ENCODE measurements around the gene TACC2.
"Not testable (repeated sequence)": the region's sequence is repeated elsewhere in the genome, so short reads cannot be mapped to it uniquely, and the experiment has no call there.

Gene TACC2, protein sequence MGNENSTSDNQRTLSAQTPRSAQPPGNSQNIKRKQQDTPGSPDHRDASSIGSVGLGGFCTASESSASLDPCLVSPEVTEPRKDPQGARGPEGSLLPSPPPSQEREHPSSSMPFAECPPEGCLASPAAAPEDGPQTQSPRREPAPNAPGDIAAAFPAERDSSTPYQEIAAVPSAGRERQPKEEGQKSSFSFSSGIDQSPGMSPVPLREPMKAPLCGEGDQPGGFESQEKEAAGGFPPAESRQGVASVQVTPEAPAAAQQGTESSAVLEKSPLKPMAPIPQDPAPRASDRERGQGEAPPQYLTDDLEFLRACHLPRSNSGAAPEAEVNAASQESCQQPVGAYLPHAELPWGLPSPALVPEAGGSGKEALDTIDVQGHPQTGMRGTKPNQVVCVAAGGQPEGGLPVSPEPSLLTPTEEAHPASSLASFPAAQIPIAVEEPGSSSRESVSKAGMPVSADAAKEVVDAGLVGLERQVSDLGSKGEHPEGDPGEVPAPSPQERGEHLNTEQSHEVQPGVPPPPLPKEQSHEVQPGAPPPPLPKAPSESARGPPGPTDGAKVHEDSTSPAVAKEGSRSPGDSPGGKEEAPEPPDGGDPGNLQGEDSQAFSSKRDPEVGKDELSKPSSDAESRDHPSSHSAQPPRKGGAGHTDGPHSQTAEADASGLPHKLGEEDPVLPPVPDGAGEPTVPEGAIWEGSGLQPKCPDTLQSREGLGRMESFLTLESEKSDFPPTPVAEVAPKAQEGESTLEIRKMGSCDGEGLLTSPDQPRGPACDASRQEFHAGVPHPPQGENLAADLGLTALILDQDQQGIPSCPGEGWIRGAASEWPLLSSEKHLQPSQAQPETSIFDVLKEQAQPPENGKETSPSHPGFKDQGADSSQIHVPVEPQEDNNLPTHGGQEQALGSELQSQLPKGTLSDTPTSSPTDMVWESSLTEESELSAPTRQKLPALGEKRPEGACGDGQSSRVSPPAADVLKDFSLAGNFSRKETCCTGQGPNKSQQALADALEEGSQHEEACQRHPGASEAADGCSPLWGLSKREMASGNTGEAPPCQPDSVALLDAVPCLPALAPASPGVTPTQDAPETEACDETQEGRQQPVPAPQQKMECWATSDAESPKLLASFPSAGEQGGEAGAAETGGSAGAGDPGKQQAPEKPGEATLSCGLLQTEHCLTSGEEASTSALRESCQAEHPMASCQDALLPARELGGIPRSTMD (N-terminal part only)

DNA sequence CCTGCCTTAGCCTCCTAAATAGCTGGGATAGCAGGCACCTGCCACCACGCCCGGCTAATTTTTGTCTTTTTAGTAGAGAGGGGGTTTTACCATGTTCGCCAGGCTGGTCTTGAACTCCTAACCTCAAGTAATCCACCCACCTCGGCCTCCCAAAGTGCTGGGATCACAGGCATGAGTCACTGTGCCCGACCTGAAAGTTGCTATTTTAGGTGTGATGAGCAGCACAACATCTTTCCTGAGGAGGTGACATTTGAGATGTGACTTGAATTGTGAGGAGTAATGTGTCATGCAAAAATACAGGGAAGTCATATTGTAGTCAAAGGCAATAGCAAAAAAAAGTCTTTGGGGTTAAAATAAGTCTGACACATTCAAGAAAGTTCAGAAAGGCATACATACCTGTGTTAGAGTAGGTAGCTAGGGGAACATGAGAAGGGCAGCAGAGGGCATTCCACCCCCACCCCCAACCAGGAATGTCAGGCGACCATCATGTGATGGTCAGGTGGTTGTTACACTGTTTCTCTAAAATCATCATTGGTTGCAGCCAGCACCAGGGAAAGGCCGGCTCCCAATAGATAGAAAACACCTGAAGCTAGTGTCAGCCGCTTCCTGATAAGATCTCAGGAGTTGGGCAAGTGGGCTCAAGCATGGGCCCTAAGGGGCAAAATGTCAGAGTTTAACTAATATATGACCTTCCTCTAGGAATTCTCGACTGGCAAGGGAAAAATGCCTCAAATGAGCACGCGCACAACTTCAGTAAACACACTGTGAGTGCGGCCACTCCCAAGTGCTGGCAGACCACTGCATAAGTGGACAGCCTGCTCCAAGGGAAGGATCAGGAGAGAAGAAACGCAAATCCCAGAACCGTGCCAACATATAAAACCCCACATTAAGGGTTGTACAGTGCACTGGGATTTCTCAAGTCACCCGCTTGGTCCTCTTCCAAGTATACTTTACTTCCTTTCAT, at the start of gene TACC2:
Gene TACC2 (plus strand): TSS at position 803 of the 964 bp plus-strand sequence. CDS start 32,819 bp downstream, outside the sequence.
- DNase-seq: no peak

DNA sequence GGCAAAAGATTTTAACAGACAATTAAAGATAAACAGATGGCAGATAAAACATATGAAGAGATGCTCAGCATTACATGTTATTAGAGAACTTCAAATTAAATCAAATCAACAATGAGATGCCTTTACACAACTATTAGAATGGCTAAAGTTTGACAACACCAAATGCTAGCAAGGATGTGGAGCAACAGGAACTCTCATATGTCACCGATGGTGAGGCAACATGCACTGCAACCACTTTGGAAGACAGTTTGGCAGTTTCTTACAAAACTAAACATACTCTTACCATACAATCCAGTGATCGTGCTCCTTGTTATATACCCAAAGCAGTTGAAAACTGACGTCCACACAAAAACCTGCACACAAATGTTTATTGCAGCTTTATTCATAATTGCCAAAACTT, 47.4 kb upstream of the TACC2 start:
- no peak for DNase-seq

DNA sequence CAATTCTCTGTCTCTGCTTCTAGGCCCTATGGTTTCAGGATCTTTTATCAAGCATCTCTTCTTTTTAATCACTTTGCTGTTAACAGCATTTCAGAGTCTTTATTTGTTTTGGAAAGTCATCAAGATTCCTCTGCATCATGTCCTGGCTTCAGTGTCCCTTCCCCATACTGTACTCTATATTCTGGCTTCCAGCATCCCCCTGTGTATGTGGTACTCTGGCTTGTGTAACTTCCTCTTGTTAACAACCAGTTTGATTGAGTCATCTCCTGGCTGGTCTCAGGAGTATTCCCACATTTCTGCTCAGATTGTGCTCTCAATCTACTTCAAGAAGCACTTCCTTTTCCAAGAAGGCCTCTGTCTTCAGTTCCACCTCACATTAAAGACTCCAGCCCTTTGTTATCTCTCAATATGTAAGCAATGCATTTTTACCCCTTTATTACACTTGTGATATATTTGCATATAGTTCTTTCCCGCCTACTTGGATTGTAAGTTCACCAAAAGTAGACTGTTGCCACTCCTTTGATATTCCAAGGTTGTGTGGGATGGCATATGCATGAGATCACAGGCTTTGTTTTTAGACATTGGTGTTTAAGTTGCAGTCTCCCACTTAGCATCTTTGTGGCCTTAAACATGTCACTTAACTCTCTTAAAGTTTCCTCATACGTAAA, 46.1 kb upstream of the TACC2 start:
- DNase-seq: no peak

DNA sequence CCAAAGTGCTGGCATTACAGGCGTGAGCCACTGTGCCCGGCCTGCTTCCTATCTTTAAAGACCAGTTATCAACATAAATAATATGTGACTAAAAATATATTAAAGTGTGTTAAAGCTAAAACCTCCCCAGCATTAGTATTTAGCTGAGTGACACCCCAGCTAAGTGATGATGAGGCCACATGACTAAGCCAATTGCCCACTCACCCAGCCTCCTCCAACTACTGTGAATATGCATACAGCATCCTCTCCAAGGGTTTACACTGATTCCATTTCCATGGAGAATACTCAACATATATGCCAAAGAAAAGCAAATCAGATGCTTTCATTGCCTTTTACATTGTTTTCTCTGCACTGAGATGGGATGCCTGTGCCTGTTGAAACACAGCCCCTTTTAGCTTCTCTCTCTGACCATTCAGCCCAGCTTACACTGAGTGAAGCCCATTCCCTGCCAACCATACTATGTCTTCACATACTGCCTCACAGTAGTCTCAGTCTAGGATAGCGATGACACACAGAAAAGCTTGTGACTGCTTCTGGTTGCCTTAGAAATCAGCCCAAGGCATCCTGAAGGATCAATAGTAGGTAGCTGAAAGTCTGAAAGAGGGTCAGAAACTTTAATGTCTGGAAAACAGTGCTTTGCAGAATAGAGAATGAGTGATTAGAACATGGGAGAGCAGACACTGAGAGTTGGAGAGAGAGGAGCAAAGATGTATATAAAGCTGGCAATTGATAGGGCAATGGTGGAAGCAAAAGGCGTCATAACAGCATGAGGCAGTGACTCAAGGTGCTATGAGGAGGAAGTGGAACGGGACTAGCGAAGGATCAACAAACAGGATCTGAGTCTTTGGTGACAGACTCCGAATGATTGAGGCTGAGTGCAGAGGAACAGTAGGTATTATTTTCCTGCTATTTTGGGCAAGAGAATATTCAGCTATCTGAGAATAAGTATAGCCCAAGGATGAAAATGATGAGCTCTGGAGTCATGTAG, 41.3 kb upstream of the TACC2 start:
- no peak for DNase-seq

DNA sequence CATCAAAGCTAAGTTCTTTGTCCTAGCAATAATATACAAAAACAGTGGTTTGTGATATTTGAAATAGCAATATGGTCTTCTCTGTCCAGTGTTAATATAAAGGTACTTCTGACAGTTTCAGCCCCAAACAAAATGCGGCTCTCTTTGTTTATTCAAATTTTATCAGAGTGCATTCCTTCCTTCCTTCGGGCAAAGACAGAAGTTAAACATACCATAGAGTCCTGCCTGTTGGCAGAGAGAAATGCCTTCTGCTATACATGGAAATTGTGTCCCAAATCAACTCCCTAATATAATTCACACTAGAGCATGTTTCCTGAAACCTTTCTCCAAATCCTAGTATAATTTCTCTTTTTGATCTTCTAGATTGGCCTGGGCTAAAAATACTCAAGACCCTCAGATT, 39.9 kb upstream of the TACC2 start:
- no peak for DNase-seq

DNA sequence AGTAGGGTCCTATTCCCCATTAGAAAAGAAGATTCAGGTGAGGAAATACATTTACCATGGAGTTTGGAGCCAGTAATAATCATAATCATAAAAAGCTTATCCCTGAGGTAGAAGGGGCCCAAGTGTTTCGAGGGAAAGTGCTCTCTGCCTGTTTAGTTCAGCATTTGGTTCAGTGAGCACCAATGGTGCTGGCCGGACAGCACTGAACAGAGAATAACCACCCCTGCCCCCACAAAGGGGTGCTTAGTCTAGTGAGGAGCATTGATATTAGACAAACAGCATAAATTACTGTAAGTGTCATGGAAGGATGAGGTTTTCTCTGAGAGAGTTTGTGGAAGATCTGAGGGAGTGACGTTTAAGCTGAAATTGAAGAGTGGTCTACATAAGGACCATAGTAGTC, 39.5 kb upstream of the TACC2 start:
- no peak for DNase-seq

DNA sequence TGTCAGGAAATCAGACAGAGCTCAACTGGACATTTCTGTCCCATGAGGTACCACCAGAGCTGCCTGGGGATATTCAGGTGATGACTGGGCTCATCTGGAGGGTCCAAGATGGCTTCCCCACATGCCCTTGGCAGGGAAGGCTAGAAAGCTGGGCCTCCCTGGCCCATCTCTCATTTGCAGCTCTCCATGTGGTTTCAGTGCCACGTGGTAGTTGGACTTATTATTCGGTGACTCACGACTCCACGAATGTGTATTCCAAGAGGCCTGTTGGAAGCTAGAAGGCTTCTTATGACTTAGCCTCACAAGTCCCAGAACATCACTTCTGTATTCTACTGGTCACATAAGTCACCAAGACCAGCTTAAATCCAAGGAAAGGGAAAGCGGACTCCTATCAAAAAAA, 36.7 kb upstream of the TACC2 start:
- no peak for DNase-seq

DNA sequence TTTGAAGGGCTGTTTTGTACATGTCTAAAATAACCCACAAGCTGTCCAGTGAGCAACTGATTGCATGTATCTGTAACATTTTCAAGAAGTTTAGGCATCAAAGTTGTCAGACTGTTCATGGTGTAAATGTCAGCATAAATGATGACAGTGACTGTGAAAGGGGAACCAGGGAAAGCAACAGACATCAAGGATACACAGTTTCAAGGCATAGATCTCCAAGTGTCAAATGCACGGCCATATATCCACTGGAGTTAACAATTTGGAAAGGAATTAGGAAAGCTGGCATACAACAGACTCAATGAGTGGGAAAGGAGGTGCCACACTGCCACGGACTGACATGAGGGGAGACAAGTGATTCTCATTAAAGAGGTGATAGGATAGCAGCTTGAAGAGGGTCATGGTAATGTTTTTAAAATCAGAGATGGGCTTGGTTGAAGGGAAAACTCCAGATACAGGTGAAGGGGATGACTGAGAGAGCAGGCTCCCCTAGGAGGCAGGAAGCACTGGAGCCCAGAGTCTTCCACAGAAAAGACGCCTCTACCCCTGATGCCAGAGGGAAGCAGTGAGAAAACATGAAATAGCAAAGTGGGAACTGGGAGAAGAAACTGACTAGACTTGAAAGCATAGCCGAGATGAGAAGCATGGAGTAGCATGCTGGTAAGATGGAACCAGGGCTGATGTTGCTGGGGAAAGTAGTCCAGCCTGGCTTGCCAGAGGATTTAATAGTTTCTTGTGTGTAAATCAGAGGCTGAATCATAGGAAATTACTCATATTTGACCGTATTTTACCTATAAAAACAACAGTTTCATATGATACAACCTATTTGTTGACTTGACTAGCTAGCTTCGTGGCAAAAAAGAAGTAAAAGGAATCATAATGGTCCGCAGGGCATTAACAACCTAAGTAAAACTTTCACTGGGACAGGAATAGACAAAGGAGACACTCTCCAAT, 32.6 kb upstream of the TACC2 start:
- DNase-seq: no peak

DNA sequence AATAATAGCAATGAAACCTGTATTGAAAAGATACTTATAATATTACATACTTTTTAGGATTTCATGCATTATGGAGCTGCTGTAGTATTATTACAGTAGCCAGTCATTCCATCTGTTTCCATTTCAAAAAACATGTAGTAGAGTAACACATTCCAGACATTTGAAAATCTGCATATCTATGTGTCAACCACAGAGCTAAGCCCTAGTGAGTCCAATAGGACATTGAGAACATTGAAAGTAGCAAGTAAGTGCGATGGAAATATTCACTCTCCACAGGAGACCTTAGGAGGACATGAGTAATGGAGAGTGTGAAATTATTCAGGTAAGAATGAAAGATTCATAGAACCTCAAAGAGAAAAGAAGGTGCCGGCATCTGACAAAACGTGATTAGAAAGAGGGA, 29.3 kb upstream of the TACC2 start:
- no peak for DNase-seq

DNA sequence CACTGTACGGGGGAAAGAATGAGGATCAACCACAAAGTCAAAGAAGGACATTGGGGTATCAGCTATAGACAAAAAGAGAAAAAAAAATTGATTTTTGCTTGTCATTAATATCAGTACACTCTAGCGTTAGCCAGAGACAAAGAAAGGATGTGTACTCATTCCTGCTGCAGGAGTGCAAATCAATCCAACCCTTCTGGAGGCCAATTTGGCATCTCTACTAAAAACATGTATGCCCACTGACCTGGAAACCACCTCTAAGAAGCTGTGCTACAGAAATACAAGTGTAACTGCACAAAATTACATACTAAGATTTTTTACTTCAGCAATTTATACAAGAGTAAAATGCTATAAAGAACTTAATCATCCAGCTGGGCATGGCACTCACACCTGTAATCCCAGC, 27.5 kb upstream of the TACC2 start:
- no peak for DNase-seq

DNA sequence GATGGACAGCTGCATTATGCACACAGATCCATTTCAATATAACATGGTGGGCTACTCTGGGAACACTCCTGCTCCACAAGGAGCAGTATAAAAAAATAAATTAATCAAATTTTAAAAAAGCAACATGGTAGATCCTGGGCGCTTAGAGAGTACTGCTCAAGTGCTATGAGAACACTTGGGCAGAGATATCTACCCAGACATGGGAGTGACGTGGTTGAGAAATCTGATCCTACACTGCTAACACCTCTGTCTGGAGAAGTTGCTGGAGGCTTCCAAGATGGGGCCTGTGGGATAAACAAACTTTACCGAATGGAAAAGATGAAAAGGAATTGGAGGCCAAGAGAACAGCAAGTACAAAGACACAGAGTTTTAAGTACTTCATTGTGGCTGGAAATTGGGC, 23.0 kb upstream of the TACC2 start:
- no peak for DNase-seq

DNA sequence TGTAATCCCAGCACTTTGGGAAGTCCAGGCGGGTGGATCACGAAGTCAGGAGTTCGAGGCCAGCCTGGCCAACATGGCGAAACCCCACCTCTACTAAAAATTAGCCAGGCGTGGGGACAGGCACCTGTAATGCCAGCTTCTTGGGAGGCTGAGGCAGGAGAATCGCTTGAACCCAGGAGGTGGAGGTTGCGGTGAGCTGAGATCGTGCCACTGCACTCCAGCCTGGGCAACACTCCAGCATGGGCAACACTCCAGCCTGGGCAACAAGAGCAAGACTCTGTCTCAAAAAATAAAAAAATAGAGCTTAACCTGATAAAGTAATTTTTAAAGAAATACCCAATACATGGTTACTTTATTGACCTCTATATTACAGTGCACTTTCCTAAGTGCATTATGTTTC, 19.9 kb upstream of the TACC2 start:
- not testable (repeated sequence) for DNase-seq

DNA sequence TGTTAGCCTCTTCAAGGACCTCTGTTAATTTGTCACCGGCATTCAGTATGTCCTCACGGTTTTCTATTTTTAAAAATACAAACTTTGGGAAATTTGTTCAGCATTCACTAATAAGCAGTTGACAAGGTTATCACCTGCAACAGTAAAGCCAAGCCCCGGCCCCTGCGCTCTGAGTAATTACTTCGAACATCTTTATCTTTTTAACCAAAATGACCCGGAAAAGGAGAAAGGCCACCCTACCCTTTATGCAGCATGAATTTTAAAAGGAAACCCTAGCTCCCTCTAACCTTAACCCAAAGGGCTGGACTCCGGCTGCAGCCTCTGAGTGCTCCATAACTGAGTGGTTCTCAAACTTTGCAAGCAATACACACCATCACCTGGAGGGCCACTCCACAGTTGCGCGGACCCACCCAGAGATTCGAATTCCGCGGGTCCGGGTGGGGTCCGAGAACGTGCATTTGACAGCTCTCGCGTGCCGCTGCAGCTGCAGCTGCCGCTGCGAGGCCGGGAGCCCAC, 14.9 kb upstream of the TACC2 start:
- DNase-seq: no peak

DNA sequence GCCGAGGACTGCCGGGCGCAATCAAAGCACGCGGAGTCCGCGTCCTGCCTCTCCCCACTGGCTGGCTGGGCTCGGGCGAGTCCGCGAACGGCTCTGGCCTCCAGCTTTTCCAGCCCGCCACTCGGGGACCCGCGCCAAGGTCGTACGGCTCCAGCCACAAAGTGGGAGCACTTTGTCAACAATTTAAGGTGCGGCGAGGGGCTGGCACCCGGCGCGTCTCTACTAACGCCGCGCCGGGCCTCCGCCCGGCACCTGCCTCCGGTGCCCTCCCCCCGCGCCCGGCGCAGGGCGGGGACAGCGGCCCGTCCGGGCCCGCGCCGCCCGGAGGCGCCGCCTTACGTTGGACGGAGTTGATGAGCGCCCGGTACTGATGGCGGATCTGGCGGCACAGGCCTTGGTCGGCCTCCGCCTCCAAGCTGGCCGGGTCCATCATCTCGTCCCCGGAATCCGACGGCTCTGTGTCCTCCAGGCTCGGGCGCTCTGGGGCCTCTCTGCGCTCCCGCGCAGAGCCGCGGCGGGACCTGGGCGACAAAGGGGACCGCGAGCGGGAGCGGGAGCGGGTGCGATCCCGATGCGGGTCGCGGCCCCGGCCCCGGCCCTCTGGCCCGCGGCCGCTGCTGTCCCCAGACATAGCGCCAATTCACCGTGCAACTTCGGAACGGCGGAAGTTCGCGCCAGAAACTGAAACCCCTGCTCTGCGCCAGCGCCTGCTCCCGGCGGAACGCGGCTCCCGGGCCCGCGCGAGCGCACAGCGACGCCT, 14.2 kb upstream of the TACC2 start, which contains the start of gene NSMCE4A:
Gene NSMCE4A (minus strand): TSS at position 683 of the 760 bp plus-strand sequence. CDS start 52 bp downstream, at position 631.
- DNase-seq: no peak

DNA sequence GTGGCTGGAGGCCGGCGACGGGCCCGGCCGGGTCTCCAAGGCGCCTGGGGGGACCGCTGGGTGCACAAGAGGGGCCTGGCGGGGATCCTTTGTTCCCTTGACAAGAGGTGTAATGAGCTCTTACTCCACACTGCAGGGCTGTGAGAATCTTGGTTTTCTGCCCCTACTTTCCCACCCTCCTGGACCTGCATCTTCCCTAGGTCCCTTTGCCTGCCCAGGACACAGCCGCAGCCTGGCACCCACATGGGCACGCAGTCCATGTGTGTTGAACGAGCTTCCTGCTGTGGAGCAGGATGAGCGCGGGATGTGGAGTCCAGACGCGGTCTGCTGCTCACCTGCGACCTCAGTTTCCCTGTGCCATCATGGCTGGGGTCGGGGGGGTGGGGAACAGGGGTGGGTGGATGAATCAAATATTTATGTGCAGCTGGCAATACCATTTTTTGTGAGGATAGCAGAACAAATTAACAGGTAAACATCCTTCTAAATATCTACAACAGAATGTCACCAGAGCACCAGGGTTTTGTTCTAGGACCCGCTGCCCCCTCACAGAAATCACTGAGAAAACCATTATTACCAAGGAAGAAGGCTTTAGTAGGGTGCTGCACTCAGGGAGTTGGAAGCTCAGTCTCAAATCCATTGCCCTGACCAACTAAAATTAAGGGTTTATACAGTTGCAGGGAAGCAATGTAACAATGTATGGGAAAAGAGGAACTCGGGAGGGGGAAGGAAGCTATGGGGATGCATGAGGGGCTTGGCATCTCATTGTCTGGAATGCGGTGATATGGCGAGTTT, 13.5 kb upstream of the TACC2 start:
- no peak for DNase-seq

DNA sequence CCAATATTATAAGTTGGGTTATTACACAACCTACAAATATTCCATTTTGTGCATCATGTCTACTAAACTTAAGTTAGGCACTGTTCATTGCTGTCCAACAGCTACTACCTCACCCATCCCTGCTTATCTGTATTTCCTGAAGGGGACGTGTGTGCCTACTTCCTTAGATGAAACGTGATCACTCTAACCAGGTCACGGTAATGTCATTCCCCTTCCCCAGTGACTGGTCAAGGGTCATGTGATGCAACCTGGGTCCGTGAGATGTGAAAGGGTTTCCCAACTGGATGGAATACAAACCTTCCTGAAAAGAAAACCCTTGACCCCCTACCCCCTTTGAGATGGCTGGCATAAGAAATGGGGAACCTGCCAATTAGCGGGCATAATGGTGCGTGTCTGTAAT, 12.4 kb upstream of the TACC2 start:
- no peak for DNase-seq

DNA sequence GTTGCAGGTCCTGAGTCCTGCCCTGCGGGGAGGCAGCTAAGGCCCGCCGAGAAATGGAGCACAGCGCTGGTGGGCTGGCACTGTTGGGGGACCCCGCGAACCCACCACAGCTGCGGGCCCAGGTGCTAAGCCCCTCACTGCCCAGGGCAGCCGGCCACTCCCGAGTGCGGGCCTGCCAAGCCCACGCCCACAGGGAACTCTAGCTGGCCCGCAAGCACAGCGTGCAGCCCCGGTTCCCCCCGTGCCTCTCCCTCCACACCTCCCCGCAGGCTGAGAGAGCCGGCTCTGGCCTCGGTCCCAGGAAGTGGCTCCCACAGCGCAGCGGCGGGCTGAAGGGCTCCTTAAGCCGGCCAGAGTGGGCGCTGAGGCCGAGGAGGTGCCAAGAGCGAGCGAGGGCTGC, 10.5 kb upstream of the TACC2 start:
- no peak for DNase-seq
